ENCODE results near the gene CETP. TPM values are rescaled to one million over a fixed set of nuclear protein-coding genes. Genes with fewer than 3 reads are reported as not detected.

The CETP gene
- total and polyA plus RNA-seq, 2 of the 8 experiments (the other 6 are each of a cell fraction or from before 2014, with no cell fraction given) = not detected

- Histone ChIP-seq H3K23me2 (ENCODE audit: low read depth, low read length) (peaks cover 6% of the 10 kb centered on the region; the same call in 1 of the 2 replicates), H2BK20ac (ENCODE audit: low read length) (no peak overlapping the region), H3K18ac (ENCODE audit: extremely low read depth, low read length) (no peak overlapping the region), H3K9me3 (ENCODE audit: insufficient read depth in 2 of 2, low read depth in 1 of 2, low read length in 1 of 2) (no peaks in the 10 kb centered on the region), H3K27ac (ENCODE audit: low read depth, low read length) (no peak overlapping the region), H4K91ac (replicated peaks; ENCODE audit: insufficient read length, low read length) (no peak overlapping the region), H2AFZ (ENCODE audit: low read length) (no peak overlapping the region), H4K5ac (ENCODE audit: insufficient read length, low read depth, low read length) (no peak overlapping the region), H3K23ac (ENCODE audit: insufficient read length) (no peak overlapping the region), H3K4ac (replicated peaks; ENCODE audit: insufficient read length, low read depth, low read length) (no peak overlapping the region), H3K79me2 (ENCODE audit: control insufficient read depth in 1 of 2, insufficient read depth in 2 of 2, low read length in 2 of 2) (no peaks in the 10 kb centered on the region), H3K27me3 (replicated peaks in 1 of 4; ENCODE audit: control insufficient read depth in 3 of 4, extremely low read depth in 1 of 4, insufficient read depth in 3 of 4, low read length in 3 of 4) (no peaks in the 10 kb centered on the region), H3K14ac (ENCODE audit: insufficient read length) (no peak overlapping the region), H3K4me1 (replicated peaks in 1 of 4; ENCODE audit: control insufficient read depth in 3 of 4, insufficient read depth in 4 of 4, low read length in 3 of 4) (no peaks in the 10 kb centered on the region), H2BK15ac (ENCODE audit: low read length) (no peak overlapping the region), H3K4me3 (ENCODE audit: extremely low read depth in 1 of 4, insufficient read depth in 2 of 4, low read depth in 3 of 4, low read length in 4 of 4) (no peak overlapping the region), H2BK5ac (ENCODE audit: low read depth, low read length) (no peak overlapping the region), H4K20me1 (replicated peaks in 1 of 2; ENCODE audit: control insufficient read depth in 1 of 2, insufficient read depth in 2 of 2, low read length in 2 of 2) (peaks cover 0 to 2% of the 10 kb centered on the region in 2 experiments), H3K4me2 (ENCODE audit: insufficient read depth in 1 of 2, low read depth in 2 of 2, low read length in 2 of 2) (no peak overlapping the region), H3K36me3 (ENCODE audit: control insufficient read depth in 2 of 4, insufficient read depth in 4 of 4, low read length in 3 of 4) (no peaks in the 10 kb centered on the region), H3K56ac (replicated peaks; ENCODE audit: insufficient read length, low read depth, low read length) (no peak overlapping the region), H3K79me1 (ENCODE audit: low read depth, low read length) (no peaks in the 10 kb centered on the region), H4K8ac (ENCODE audit: extremely low read depth, insufficient read depth, low read length) (no peak overlapping the region), H2BK12ac (ENCODE audit: low read depth, low read length) (no peak overlapping the region), H2AK5ac (ENCODE audit: low read depth, low read length) (no peak overlapping the region), H2BK120ac (replicated peaks; ENCODE audit: low read depth, low read length) (no peak overlapping the region), H3K9ac (replicated peaks in 1 of 4; ENCODE audit: extremely low read depth in 1 of 4, low read depth in 3 of 4, low read length in 3 of 4) (no peak overlapping the region)
- POLR2A ChIA-PET (ENCODE audit: partially characterized antibody) = interaction anchor here (0.7 kb wide), 1 partner anchor 94 kb away, joined by 3 read pairs; no protein-coding TSS in a partner anchor
- WGBS, 2 experiments (ENCODE audit: extremely low coverage in 1 of 2, insufficient coverage in 1 of 2, insufficient read length in 1 of 2, insufficient replicate concordance in 2 of 2, low coverage in 1 of 2, low lambda C conversion rate in 2 of 2, missing lambda C conversion rate in 1 of 2) = 81% methylated on average over 16 of the region's 16 CpGs; no CpG with 5 or more reads in 1 of the 2 experiments
- FAIRE-seq = no peak
- no peak for DNase-seq (ENCODE audit: low read depth in 1 of 2, low spot score in 2 of 2)
- CTCF ChIA-PET (ENCODE audit: partially characterized antibody) = interaction anchor here (1.1 to 1.9 kb wide), 3 partner anchors 16 to 122 kb away, joined by 3 to 6 read pairs (median 4); no protein-coding TSS in a partner anchor
- TF ChIP-seq POU5F1 (IDR thresholded peaks at IDR 0.05; ENCODE audit: low read depth, low read length) (no peak), SAP30 (IDR thresholded peaks at IDR 0.05; ENCODE audit: insufficient read depth, insufficient replicate concordance, low read length) (no peak), CHD1 (IDR thresholded peaks at IDR 0.05; ENCODE audit: low read depth, low read length) (no peak), MAFK (IDR thresholded peaks at IDR 0.05; ENCODE audit: low read depth, low read length) (no peak), ATF3 (IDR thresholded peaks at IDR 0.05; ENCODE audit: insufficient read depth, low read depth, low read length) (no peak), RBBP5 (IDR thresholded peaks at IDR 0.05; ENCODE audit: borderline replicate concordance, low read depth, low read length) (no peak), POLR2A (IDR thresholded peaks at IDR 0.05; ENCODE audit: control extremely low read depth in 1 of 2, low read depth in 2 of 2, low read length in 2 of 2) (no peak), GTF2F1 (IDR thresholded peaks at IDR 0.05; ENCODE audit: borderline replicate concordance, low read depth, low read length) (no peak), CREB1 (IDR thresholded peaks at IDR 0.05) (no peak), USF2 (IDR thresholded peaks at IDR 0.05; ENCODE audit: low read length) (no peak)
Observed at GRCh38 chr16:57029161-57030160, 67.7 kb downstream of the CETP start.
